Measurements from ENCODE around the gene EGLN3.

DNA sequence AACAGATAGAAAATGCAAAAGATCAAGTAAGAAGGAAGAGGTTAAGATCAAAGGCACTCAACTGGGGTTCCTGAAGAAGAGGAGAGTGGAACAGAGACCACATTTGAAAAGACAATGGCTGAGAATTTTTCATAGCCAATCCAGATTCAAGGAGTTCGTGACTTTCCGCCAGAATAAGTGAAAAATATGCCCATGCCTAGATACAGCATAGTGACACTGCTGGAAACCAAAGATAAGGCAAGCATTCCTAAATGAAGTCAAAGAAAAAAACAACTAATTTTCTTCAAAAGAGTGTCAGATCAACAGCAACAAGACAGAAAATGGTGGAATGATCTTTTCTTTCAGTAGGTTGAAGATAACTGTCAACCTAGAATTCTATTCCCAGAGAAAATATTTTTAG lies 47.5 kb downstream of the EGLN3 start:
- TF ChIP-seq POLR2A (IDR thresholded peaks at IDR 0.05): no peak
- TF ChIP-seq, protein P1, sequence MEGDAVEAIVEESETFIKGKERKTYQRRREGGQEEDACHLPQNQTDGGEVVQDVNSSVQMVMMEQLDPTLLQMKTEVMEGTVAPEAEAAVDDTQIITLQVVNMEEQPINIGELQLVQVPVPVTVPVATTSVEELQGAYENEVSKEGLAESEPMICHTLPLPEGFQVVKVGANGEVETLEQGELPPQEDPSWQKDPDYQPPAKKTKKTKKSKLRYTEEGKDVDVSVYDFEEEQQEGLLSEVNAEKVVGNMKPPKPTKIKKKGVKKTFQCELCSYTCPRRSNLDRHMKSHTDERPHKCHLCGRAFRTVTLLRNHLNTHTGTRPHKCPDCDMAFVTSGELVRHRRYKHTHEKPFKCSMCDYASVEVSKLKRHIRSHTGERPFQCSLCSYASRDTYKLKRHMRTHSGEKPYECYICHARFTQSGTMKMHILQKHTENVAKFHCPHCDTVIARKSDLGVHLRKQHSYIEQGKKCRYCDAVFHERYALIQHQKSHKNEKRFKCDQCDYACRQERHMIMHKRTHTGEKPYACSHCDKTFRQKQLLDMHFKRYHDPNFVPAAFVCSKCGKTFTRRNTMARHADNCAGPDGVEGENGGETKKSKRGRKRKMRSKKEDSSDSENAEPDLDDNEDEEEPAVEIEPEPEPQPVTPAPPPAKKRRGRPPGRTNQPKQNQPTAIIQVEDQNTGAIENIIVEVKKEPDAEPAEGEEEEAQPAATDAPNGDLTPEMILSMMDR (IDR thresholded peaks at IDR 0.05): no peak

Measured in right lobe of liver (tissue), 4 donors.